Skeletal muscle satellite cell (primary cell): ENCODE results near the gene PTDSS2.
"Not testable (repeated sequence)": the region's sequence is repeated elsewhere in the genome, so short reads cannot be mapped to it uniquely, and the experiment has no call there.

ENCODE experiments used
- H3K27me3 ChIP-seq: 2 replicates; pipeline ENCODE4 v1.7.0; 2013; ENCODE audit warnings: low read length; ENCODE audit not compliant: control insufficient read depth, insufficient read depth
- H3K36me3 ChIP-seq: 2 replicates; pipeline ENCODE4 v1.7.0; 2013; ENCODE audit warnings: mild to moderate bottlenecking, control low read depth, low read length; ENCODE audit not compliant: insufficient read depth
- H3K4me1 ChIP-seq: 2 replicates; pipeline ENCODE4 v1.7.0; 2013; ENCODE audit warnings: low read length; ENCODE audit not compliant: control insufficient read depth, insufficient read depth
- H3K4me2 ChIP-seq: 2 replicates; pipeline ENCODE4 v1.7.0; 2013; ENCODE audit warnings: mild to moderate bottlenecking, low read length
- H3K4me3 ChIP-seq: 2 replicates; pipeline ENCODE4 v1.7.0; 2013; ENCODE audit warnings: low read length
- H3K9ac ChIP-seq: 2 replicates; pipeline ENCODE4 v1.7.0; 2013; ENCODE audit warnings: mild to moderate bottlenecking, low read depth, low read length, moderate library complexity
- H3K9me3 ChIP-seq: replicated peaks from 2 replicates; pipeline ENCODE4 v1.7.0; 2013; ENCODE audit warnings: mild to moderate bottlenecking, control low read depth, low read length

The PTDSS2 gene

DNA sequence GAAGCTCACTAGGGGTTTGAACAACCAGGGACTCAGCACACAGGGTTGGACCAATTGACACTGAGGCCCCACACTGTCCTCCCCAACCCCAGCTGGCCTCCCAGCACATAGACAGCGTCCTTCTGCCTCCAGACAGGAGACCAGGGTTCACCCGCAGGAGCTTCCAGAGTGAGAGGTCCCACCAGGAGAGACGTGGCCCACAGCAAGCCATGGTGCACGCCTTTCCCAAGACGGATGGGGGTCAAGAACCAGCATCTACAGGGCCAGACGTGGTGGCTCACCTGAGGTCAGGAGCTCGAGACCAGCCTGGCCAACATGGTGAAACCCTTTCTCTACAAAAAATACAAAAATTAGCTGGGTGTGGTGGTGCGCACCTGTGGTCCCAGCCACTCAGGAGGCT lies 23.2 kb upstream of the PTDSS2 start:
- Histone ChIP-seq H3K27me3 (peaks cover 16% of the 10 kb centered on the region), H3K4me3 (no peak overlapping the region), H3K4me2 (no peak overlapping the region), H3K9ac (no peak overlapping the region), H3K4me1 (no peaks in the 10 kb centered on the region), H3K9me3 (no peaks in the 10 kb centered on the region), H3K36me3 (no peaks in the 10 kb centered on the region)

GRCh38 chr11:428295-428694 lies 21.8 kb upstream of the PTDSS2 start:
- H3K36me3 ChIP-seq: no peaks in the 10 kb centered on the region
- no peak overlapping the region for H3K9ac ChIP-seq
- no peaks in the 10 kb centered on the region for H3K4me1 ChIP-seq
- no peak overlapping the region for H3K4me3 ChIP-seq
- H3K9me3 ChIP-seq: no peaks in the 10 kb centered on the region
- no peak overlapping the region for H3K4me2 ChIP-seq
- peaks cover 19% of the 10 kb centered on the region for H3K27me3 ChIP-seq

DNA sequence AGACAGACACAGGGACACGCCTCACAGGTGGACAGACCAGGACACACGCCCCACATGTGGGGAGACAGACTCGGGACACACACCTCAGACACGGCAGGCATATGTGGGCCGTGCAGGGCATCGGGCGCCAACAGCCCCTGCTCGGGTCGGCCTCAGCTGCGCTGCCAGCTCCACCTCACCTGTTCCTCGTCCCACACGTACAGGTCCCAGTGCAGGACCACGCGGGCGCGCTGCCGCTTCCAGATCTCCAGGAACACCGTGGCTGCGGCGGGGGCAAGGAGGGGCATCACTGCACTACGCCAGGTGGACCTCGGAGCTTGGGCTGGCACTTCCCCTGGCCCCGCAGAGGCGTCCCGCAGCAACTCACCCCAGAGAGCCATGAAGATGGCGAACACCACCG lies 20.7 kb upstream of the PTDSS2 start:
- H3K4me1 ChIP-seq: no peaks in the 10 kb centered on the region
- H3K9me3 ChIP-seq: no peaks in the 10 kb centered on the region
- H3K4me3 ChIP-seq: no peak overlapping the region
- H3K36me3 ChIP-seq: no peaks in the 10 kb centered on the region
- no peak overlapping the region for H3K4me2 ChIP-seq
- H3K27me3 ChIP-seq: peaks cover 14% of the 10 kb centered on the region
- H3K9ac ChIP-seq: no peak overlapping the region

GRCh38 chr11:429931-430456 lies 20.1 kb upstream of the PTDSS2 start:
- Histone ChIP-seq H3K27me3 (peaks cover 10% of the 10 kb centered on the region), H3K4me3 (no peak overlapping the region), H3K4me2 (no peak overlapping the region), H3K4me1 (no peaks in the 10 kb centered on the region), H3K36me3 (no peaks in the 10 kb centered on the region), H3K9ac (no peak overlapping the region), H3K9me3 (no peaks in the 10 kb centered on the region)

DNA sequence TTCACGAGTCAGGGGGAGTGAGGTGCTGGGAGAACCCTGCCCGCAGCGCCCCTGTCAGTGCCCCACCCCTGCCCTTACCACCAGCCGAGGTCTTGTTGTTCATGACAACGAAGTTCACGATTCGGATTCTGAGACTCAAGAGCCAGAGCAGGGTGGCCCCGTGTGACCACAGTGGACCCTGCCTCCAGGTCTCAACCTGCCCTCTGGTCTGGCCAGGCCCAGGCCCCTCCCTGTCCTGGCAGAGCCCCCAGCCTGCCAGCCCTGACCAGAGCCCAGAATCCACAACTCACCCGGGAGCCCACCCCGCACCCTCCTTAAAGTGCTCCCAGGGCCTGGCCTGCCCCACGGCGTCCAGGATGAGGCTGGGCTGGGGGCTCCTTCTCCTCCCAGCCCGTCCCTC lies 18.2 kb upstream of the PTDSS2 start:
- Histone ChIP-seq H3K27me3 (peaks cover 3% of the 10 kb centered on the region), H3K4me3 (no peak overlapping the region), H3K36me3 (no peaks in the 10 kb centered on the region), H3K9ac (no peak overlapping the region), H3K4me1 (no peaks in the 10 kb centered on the region), H3K9me3 (no peaks in the 10 kb centered on the region), H3K4me2 (no peak overlapping the region)

GRCh38 chr11:432501-433100 lies 17.5 kb upstream of the PTDSS2 start:
- Histone ChIP-seq H3K36me3 (no peaks in the 10 kb centered on the region), H3K4me2 (no peak overlapping the region), H3K4me1 (no peaks in the 10 kb centered on the region), H3K9me3 (no peaks in the 10 kb centered on the region), H3K27me3 (peaks cover 3% of the 10 kb centered on the region), H3K9ac (no peak overlapping the region), H3K4me3 (no peak overlapping the region)

GRCh38 chr11:433111-433510 lies 17.0 kb upstream of the PTDSS2 start:
- Histone ChIP-seq H3K9me3 (no peaks in the 10 kb centered on the region), H3K4me1 (no peaks in the 10 kb centered on the region), H3K27me3 (peaks cover 3% of the 10 kb centered on the region), H3K4me2 (no peak overlapping the region), H3K36me3 (no peaks in the 10 kb centered on the region), H3K4me3 (no peak overlapping the region), H3K9ac (no peak overlapping the region)

GRCh38 chr11:433641-434040 lies 16.4 kb upstream of the PTDSS2 start:
- H3K36me3 ChIP-seq: no peaks in the 10 kb centered on the region
- H3K4me3 ChIP-seq: no peak overlapping the region
- no peaks in the 10 kb centered on the region for H3K4me1 ChIP-seq
- H3K9me3 ChIP-seq: no peaks in the 10 kb centered on the region
- no peak overlapping the region for H3K9ac ChIP-seq
- H3K27me3 ChIP-seq: peaks cover 3% of the 10 kb centered on the region
- no peak overlapping the region for H3K4me2 ChIP-seq

DNA sequence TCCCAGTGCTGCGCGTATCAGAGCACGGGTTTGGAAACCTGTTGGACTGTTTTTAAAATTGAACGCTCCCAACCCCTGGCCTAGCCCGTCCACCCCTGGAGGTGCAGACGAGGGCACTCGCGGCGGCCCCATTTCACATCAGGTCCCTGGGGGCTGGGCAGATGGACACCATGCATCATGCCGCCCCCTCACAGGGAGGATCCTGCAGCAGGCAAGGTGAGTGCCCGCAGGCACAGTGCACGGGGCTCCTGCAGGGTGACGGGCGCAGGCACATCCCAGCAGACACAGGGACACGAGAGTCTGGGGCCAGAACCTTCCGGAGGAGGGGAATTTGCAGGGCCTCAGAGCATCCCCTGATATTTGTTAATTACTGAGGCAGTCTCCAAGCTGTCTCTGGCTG lies 15.6 kb upstream of the PTDSS2 start:
- no peaks in the 10 kb centered on the region for H3K9me3 ChIP-seq
- no peak overlapping the region for H3K9ac ChIP-seq
- H3K27me3 ChIP-seq: peaks cover 3% of the 10 kb centered on the region
- no peak overlapping the region for H3K4me2 ChIP-seq
- no peak overlapping the region for H3K4me3 ChIP-seq
- H3K4me1 ChIP-seq: no peaks in the 10 kb centered on the region
- no peaks in the 10 kb centered on the region for H3K36me3 ChIP-seq

DNA sequence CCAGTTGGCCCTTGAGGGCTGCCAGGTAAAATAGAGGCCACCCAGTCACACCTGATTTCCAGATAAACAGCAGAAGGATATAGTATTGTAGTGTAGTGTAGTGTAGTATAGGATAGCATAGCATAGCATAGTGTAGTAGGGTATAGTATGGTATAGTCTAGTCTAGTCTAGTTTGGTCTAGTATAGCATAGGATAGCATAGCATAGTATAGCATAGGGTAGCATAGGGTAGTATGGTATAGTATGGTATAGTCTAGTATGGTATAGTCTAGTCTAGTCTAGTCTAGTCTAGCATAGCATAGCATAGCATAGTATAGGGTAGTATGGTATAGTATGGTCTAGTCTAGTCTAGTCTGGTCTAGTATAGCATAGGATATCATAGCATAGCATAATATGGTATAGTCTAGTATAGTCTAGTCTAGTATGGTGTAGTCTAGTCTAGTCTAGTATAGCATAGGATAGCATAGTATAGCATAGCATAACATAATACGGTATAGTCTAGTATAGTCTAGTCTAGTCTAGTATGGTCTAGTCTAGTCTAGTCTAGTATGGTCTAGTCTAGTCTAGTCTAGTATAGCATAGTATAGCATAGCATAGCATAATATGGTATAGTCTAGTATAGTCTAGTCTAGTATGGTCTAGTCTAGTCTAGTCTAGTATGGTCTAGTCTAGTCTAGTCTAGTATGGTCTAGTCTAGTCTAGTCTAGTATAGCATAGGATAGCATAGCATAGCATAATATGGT lies 14.9 kb upstream of the PTDSS2 start:
- H3K4me1 ChIP-seq, H3K9ac ChIP-seq, H3K27me3 ChIP-seq, H3K4me2 ChIP-seq, H3K4me3 ChIP-seq, H3K36me3 ChIP-seq, H3K9me3 ChIP-seq: not testable (repeated sequence)

DNA sequence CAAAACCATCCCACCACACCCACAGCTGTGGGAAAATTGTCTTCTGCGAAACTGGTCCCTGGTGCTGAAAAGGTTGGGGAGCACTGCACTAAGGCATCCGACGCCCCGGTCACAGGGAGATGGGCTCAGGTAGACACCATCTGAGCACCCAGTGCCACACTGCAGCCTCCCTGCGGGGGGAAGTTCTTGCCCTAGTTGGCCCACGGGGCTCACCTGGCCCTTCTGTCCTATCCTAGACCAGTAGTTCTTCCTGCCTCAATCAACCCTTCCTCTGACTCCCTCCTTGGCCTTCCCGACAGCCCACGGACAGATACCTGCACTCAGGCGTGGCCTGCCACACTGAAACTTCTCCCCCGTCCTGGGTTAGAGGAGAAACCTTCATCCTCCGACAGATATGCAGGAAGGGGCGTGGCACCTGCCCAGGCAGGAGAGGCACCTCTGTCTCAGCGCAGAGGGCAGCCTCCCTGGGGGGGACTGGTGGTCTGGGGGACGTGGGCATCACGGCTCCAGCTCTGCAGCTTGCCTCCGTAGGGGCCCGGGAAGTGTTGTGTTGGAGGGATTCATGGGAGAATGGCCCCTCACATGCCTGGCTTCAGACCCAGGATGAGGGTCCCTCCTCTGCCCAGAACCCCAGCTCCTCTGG lies 12.7 kb upstream of the PTDSS2 start:
- H3K36me3 ChIP-seq: no peaks in the 10 kb centered on the region
- H3K4me1 ChIP-seq: no peaks in the 10 kb centered on the region
- no peak overlapping the region for H3K4me2 ChIP-seq
- H3K9me3 ChIP-seq: no peaks in the 10 kb centered on the region
- H3K9ac ChIP-seq: no peak overlapping the region
- H3K27me3 ChIP-seq: peaks cover 21% of the 10 kb centered on the region
- H3K4me3 ChIP-seq: no peak overlapping the region
